Suprapubic skin (tissue), 4 donors: Measurements from ENCODE around the gene JMJD1C. TPM values are rescaled to one million over a fixed set of nuclear protein-coding genes. Genes with fewer than 3 reads are reported as not detected.
"Not testable (repeated sequence)": the region's sequence is repeated elsewhere in the genome, so short reads cannot be mapped to it uniquely, and the experiment has no call there.

ENCODE experiments used
- DNase-seq, 2 donors: peaks; one replicate each; pipeline ENCODE4 v3.0.0-alpha.2; 2019; ENCODE audit warnings: low spot score in 2 of 2
- H3K27ac ChIP-seq: fragments of 200-600 bp; sonication (generic); one replicate; pipeline ENCODE4 v1.5.1; 2019
- H3K27me3 ChIP-seq: fragments of 200-600 bp; sonication (generic); one replicate; pipeline ENCODE4 v1.5.1; 2019
- H3K36me3 ChIP-seq: fragments of 200-600 bp; sonication (generic); one replicate; pipeline ENCODE4 v1.5.1; 2019
- H3K4me1 ChIP-seq: fragments of 200-600 bp; sonication (generic); one replicate; pipeline ENCODE4 v1.5.1; 2019
- H3K4me3 ChIP-seq: fragments of 200-600 bp; sonication (generic); one replicate; pipeline ENCODE4 v1.5.1; 2019; ENCODE audit warnings: mild to moderate bottlenecking
- H3K9me3 ChIP-seq: fragments of 200-600 bp; sonication (generic); one replicate; pipeline ENCODE4 v1.5.1; 2019
- CTCF ChIP-seq, 2 donors: fragments of 200-600 bp in 1 of 2; fragments of 450-650 bp in 1 of 2; sonication (generic) in 1 of 2; IDR thresholded peaks; one replicate each; pipeline ENCODE4 v1.5.1; 2016 to 2019; ENCODE audit warnings: antibody characterized with exemption in 2 of 2, mild to moderate bottlenecking in 1 of 2, moderate library complexity in 1 of 2
- EP300 ChIP-seq: sonication (generic); formaldehyde crosslinking; IDR thresholded peaks from one replicate; pipeline ENCODE4 v1.6.1; 2017; ENCODE audit warnings: antibody characterized with exemption
- POLR2A ChIP-seq, 2 donors: fragments of 450-650 bp; IDR thresholded peaks; one replicate each; pipeline ENCODE4 v1.6.1; 2017; ENCODE audit warnings: antibody characterized with exemption in 2 of 2, mild to moderate bottlenecking in 2 of 2, moderate library complexity in 2 of 2
- POLR2AphosphoS5 ChIP-seq, 3 donors: sonication (generic); formaldehyde crosslinking; IDR thresholded peaks; one replicate each; pipeline ENCODE4 v1.6.1; 2017; ENCODE audit warnings: antibody characterized with exemption in 3 of 3
- WGBS: methylation state at CpG from one replicate; pipeline ENCODE4 v1.1.5; 2018; 5-methylcytosine and 5-hydroxymethylcytosine counted together
- total RNA-seq, 4 donors: library from RNA; depleted of rRNA; stranded (reverse); fragments of >200 nt; gene quantifications; one replicate each; pipeline ENCODE4 v1.1.0, GENCODE V29; 2016

JMJD1C gene
- total RNA-seq, 4 donors from 2014 or later, result 78.6 to 127 (median 97.5) TPM

DNA sequence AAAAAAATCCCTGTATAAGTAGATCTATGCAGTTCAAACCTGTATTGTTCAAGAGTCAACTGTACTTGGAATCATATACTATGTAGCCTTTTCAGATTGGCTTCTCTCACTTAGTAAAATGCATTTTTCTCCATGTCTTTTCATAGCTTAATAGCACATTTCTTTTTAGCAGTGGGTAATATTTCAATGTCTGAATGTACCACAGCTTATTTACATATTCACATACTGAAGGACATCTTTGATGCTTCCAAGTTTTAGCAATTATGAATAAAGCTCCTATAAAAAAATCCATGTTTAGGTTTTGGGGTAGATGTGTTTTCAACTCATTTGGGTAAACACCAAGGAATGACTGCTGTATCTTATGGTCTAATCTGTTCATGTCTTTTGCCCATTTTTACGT lies 177.6 kb downstream of the JMJD1C start:
- no peak for DNase-seq
- no peaks in the 10 kb centered on the region for H3K27me3 ChIP-seq
- H3K27ac ChIP-seq, result no peak overlapping the region
- WGBS, result 96% methylated on average over 1 of the region's 1 CpG
- no peaks in the 10 kb centered on the region for H3K36me3 ChIP-seq
- no peak overlapping the region for H3K4me3 ChIP-seq
- H3K4me1 ChIP-seq, result no peaks in the 10 kb centered on the region
- H3K9me3 ChIP-seq, result no peaks in the 10 kb centered on the region
- no peak for TF ChIP-seq POLR2A (IDR thresholded peaks at IDR 0.05)
- TF ChIP-seq POLR2AphosphoS5 (IDR thresholded peaks at IDR 0.05), result no peak
- no peak for TF ChIP-seq EP300
- no peak for TF ChIP-seq CTCF (IDR thresholded peaks at IDR 0.05)

- Histone ChIP-seq H3K36me3 (no peaks in the 10 kb centered on the region), H3K4me1 (no peaks in the 10 kb centered on the region), H3K9me3 (no peaks in the 10 kb centered on the region), H3K4me3 (no peak overlapping the region), H3K27me3 (no peaks in the 10 kb centered on the region), H3K27ac (no peak overlapping the region)
- no peak for DNase-seq
- WGBS, result 88% methylated on average over 4 of the region's 4 CpGs
- TF ChIP-seq EP300 (no peak), POLR2AphosphoS5 (IDR thresholded peaks at IDR 0.05) (no peak), POLR2A (IDR thresholded peaks at IDR 0.05) (no peak), CTCF (IDR thresholded peaks at IDR 0.05) (no peak)
Observed at GRCh38 chr10:63286754-63287264, 179.0 kb downstream of the JMJD1C start.

DNA sequence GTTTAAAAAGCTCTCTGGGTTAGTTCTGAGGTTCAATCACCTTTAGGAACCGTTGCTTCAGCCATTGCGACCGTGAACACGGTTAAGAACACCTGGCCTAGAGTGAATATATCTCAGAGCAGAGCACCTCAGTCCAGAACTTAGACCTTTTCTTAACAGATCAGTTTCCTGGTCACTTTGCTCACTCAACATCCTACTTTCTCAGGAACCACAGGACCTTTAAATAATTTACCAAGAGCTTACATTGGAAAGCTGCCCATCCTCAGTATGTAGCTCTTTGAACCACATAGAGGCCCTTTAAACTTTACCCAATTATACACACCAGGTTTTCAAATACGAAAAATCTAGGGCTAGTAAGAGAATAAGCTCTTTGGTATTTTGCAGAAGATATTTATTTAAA lies 179.4 kb downstream of the JMJD1C start:
- no peaks in the 10 kb centered on the region for H3K36me3 ChIP-seq
- DNase-seq, result no peak
- TF ChIP-seq CTCF (IDR thresholded peaks at IDR 0.05) (no peak), POLR2AphosphoS5 (IDR thresholded peaks at IDR 0.05) (no peak), EP300 (no peak), POLR2A (IDR thresholded peaks at IDR 0.05) (no peak)
- WGBS, result 94% methylated on average over 5 of the region's 5 CpGs
- no peaks in the 10 kb centered on the region for H3K9me3 ChIP-seq
- no peak overlapping the region for H3K27ac ChIP-seq
- H3K4me1 ChIP-seq, result no peaks in the 10 kb centered on the region
- H3K27me3 ChIP-seq, result no peaks in the 10 kb centered on the region
- H3K4me3 ChIP-seq, result no peak overlapping the region

DNA sequence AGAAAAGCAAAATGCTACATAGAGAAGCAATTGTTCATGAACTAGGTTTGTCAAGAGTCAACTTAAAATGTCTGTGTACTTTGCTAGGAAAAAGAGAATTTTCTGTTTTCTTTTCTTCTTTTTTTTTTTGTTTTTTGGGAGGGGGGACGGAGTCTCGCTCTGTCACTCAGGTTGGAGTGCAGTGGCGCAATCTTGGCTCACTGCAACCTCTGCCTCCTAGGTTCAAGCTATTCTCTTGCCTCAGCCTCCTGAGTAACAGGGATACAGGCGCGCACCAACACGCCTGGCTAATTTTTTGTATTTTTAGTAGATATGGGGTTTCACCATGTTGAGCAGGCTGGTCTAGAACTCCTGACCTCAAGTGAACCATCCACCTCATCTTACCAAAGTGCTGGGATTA lies 181.9 kb downstream of the JMJD1C start:
- WGBS, result 94% methylated on average over 6 of the region's 6 CpGs
- DNase-seq, H3K4me1 ChIP-seq, H3K9me3 ChIP-seq, H3K4me3 ChIP-seq, H3K27ac ChIP-seq, H3K36me3 ChIP-seq, H3K27me3 ChIP-seq: not testable (repeated sequence)

DNA sequence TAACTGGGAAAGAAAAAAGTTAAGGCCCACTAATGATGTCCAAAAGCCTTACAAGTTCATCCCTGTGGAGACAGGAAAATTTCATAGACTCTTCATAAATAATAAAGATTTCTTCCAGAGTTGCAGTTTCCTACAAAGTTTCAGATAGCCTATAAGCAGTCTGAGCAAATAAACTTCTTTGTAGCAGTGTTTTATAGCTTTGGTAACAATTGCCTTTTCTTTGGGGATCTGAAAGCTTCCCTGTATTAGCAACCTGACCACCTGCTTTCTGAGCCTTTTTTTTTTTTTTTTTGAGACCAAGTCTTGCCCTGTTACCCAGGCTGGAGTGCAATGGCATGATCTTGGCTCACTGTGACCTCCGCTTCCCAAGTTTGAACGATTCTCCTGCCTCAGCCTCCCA lies 182.7 kb downstream of the JMJD1C start:
- DNase-seq, result no peak
- TF ChIP-seq EP300 (no peak), CTCF (IDR thresholded peaks at IDR 0.05) (no peak), POLR2AphosphoS5 (IDR thresholded peaks at IDR 0.05) (no peak), POLR2A (IDR thresholded peaks at IDR 0.05) (no peak)

DNA sequence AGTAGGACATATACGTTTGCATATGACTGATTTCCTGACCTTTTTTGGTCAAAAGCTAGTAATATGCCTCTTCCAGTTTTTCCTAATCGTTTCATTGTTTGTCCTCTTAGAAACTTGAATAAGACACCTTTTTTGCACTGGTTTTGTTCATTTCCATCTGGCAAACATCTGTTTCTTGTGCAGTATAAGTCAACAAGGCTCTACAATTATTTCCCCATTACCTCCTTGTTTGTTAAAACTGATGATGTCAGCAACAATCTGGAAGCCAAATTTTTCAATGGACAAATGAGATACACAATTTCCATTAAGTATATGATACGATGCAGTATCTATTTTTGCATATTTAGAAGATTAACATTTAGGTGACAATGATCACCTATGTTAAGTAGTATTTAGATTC lies 183.8 kb downstream of the JMJD1C start:
- Histone ChIP-seq H3K4me3 (no peak overlapping the region), H3K36me3 (no peaks in the 10 kb centered on the region), H3K4me1 (no peaks in the 10 kb centered on the region), H3K27ac (no peak overlapping the region), H3K27me3 (no peaks in the 10 kb centered on the region), H3K9me3 (no peaks in the 10 kb centered on the region)
- no peak for DNase-seq
- WGBS, result 77% methylated on average over 3 of the region's 3 CpGs
- no peak for TF ChIP-seq POLR2A (IDR thresholded peaks at IDR 0.05)
- TF ChIP-seq POLR2AphosphoS5 (IDR thresholded peaks at IDR 0.05), result no peak
- TF ChIP-seq CTCF (IDR thresholded peaks at IDR 0.05), result no peak
- TF ChIP-seq EP300, result no peak

More for the DNA sequence above, 182.7 kb downstream of the JMJD1C start:
- Histone ChIP-seq H3K27me3 (no peaks in the 10 kb centered on the region), H3K4me3 (no peak overlapping the region), H3K36me3 (no peaks in the 10 kb centered on the region), H3K9me3 (no peaks in the 10 kb centered on the region), H3K4me1 (no peaks in the 10 kb centered on the region), H3K27ac (no peak overlapping the region)
- 100% methylated on average over 2 of the region's 2 CpGs for WGBS
